Endothelial cell of umbilical vein (primary cell): ENCODE measurements around the gene ITGB2. TPM values are rescaled to one million over a fixed set of nuclear protein-coding genes. Genes with fewer than 3 reads are reported as not detected.
A peak's percentile ranks its signal among the peaks of the same experiment; 100 is the strongest.

ENCODE experiments used
- BruUV-seq: library from RNA; stranded (reverse); fragments of 400-500 nt; replicated peaks from 2 replicates; lab custom pipeline; 2021; lab: Mats Ljungman, UMichigan
- CTCF ChIA-PET: fragments of 300-600, 350-600 bp; sonication (Branson Sonifier 250); formaldehyde crosslinking; loops from one replicate; lab custom pipeline; 2021; ENCODE audit warnings: antibody characterized with exemption, inconsistent platforms; lab: Charles Lee
- POLR2A ChIA-PET: fragments of 300-600, 350-600 bp; sonication (Branson Sonifier 250); formaldehyde crosslinking; loops from one replicate; lab custom pipeline; 2021; ENCODE audit warnings: antibody characterized with exemption, inconsistent platforms; lab: Charles Lee
- DNase-seq: peaks from one replicate; pipeline ENCODE4 v3.0.0-alpha.2; 2011; ENCODE audit warnings: low read depth, low spot score
- FAIRE-seq: peaks from 2 replicates; lab custom pipeline; 2011; peaks lifted over from hg19 to GRCh38; lab: Jason Lieb, UNC
- H2AFZ ChIP-seq: 2 replicates; pipeline ENCODE4 v1.6.0; 2012; ENCODE audit warnings: low read depth, low read length, control low read depth, inconsistent platforms
- H3K27ac ChIP-seq: 2 replicates; pipeline ENCODE4 v1.5.1; 2011; ENCODE audit warnings: low read depth, mild to moderate bottlenecking, control low read depth, low read length, moderate library complexity; ENCODE audit not compliant: insufficient read depth
- H3K27me3 ChIP-seq, 2 experiments: 2 replicates each; pipeline versions ENCODE4 v1.6.0 to v1.6.1; 2011; ENCODE audit warnings: low read length in 2 of 2, mixed read lengths in 1 of 2; ENCODE audit not compliant: control insufficient read depth in 2 of 2, insufficient read depth in 2 of 2
- H3K36me3 ChIP-seq, 2 experiments: 2 replicates in 1 of 2; 3 replicates in 1 of 2; pipeline ENCODE4 v1.5.1; 2011; ENCODE audit warnings: low read length in 2 of 2, mild to moderate bottlenecking in 1 of 2, moderate library complexity in 1 of 2; ENCODE audit not compliant: control insufficient read depth in 2 of 2, insufficient read depth in 2 of 2; ENCODE audit errors: extremely low read depth in 1 of 2
- H3K4me1 ChIP-seq: 3 replicates; pipeline ENCODE4 v1.5.1; 2011; ENCODE audit warnings: mild to moderate bottlenecking, low read length; ENCODE audit not compliant: control insufficient read depth, insufficient read depth; ENCODE audit errors: extremely low read depth
- H3K4me2 ChIP-seq: 2 replicates; pipeline ENCODE4 v1.6.1; 2011; ENCODE audit warnings: low read length, control low read depth, mixed read lengths; ENCODE audit not compliant: insufficient read depth
- H3K4me3 ChIP-seq, 3 experiments: fragments of 200-600 bp in 1 of 3; sonication (generic), shearing (Covaris generic) in 1 of 3; replicated peaks in 1 of 3; 2 replicates each; pipeline ENCODE4 v1.5.1; 2011 to 2016; ENCODE audit warnings: control low read depth in 3 of 3, low read length in 3 of 3, mild to moderate bottlenecking in 2 of 3, inconsistent platforms in 1 of 3, low read depth in 1 of 3, moderate library complexity in 1 of 3; ENCODE audit not compliant: insufficient read depth in 1 of 3
- H3K79me2 ChIP-seq: 2 replicates; pipeline ENCODE4 v1.6.0; 2012; ENCODE audit warnings: low read length, inconsistent platforms; ENCODE audit not compliant: control insufficient read depth, insufficient read depth
- H3K9ac ChIP-seq: replicated peaks from 2 replicates; pipeline ENCODE3; 2011; ENCODE audit warnings: low read length, control low read depth; ENCODE audit not compliant: insufficient read depth; ENCODE audit errors: extremely low read depth
- H3K9me1 ChIP-seq: replicated peaks from 3 replicates; pipeline ENCODE4 v1.6.0; 2011; ENCODE audit warnings: mild to moderate bottlenecking, low read length; ENCODE audit not compliant: control insufficient read depth, insufficient read depth; ENCODE audit errors: extremely low read depth
- H3K9me3 ChIP-seq: replicated peaks from 2 replicates; pipeline ENCODE4 v1.5.1; 2012; ENCODE audit warnings: low read length, inconsistent platforms; ENCODE audit not compliant: control insufficient read depth, insufficient read depth
- H4K20me1 ChIP-seq: replicated peaks from 2 replicates; pipeline ENCODE3; 2011; ENCODE audit warnings: mild to moderate bottlenecking, low read length; ENCODE audit not compliant: control insufficient read depth, insufficient read depth; ENCODE audit errors: extremely low read depth
- CTCF ChIP-seq, 2 donors: IDR thresholded peaks; 1 replicate in 1 of 2; 2 replicates in 1 of 2; pipeline ENCODE4 v1.5.1; 2011; ENCODE audit warnings: low read length in 2 of 2, mild to moderate bottlenecking in 2 of 2, moderate library complexity in 2 of 2, control low read depth in 1 of 2, inconsistent platforms in 1 of 2, low read depth in 1 of 2; ENCODE audit not compliant: insufficient read depth in 1 of 2; ENCODE audit errors: extremely low read depth in 1 of 2
- EZH2 ChIP-seq: IDR thresholded peaks from 2 replicates; pipeline ENCODE4 v1.6.1; 2012; ENCODE audit warnings: borderline replicate concordance, low read depth, mild to moderate bottlenecking, moderate library complexity, low read length, inconsistent platforms; ENCODE audit not compliant: severe bottlenecking
- FOS ChIP-seq: IDR thresholded peaks from 2 replicates; pipeline ENCODE4 v1.6.1; 2011; ENCODE audit warnings: mild to moderate bottlenecking, low read length, moderate library complexity, borderline replicate concordance; ENCODE audit not compliant: insufficient read depth
- GATA2 ChIP-seq: IDR thresholded peaks from 2 replicates; pipeline ENCODE4 v1.7.0; 2011; ENCODE audit warnings: low read depth, mild to moderate bottlenecking, moderate library complexity, mixed read lengths, low read length; ENCODE audit not compliant: insufficient read length, insufficient read depth
- JUN ChIP-seq: IDR thresholded peaks from 2 replicates; pipeline ENCODE4 v1.6.1; 2011; ENCODE audit warnings: borderline replicate concordance, low read depth; ENCODE audit not compliant: insufficient read length, insufficient read depth
- MAX ChIP-seq: IDR thresholded peaks from 2 replicates; pipeline ENCODE4 v1.6.1; 2011; ENCODE audit not compliant: insufficient read depth, insufficient read length
- MYC ChIP-seq: IDR thresholded peaks from one replicate; pipeline ENCODE4 v1.6.1; 2011; ENCODE audit warnings: mild to moderate bottlenecking, low read depth, low read length
- POLR2A ChIP-seq: IDR thresholded peaks from 2 replicates; pipeline ENCODE4 v1.6.1; 2012; ENCODE audit warnings: low read depth, mild to moderate bottlenecking, control low read depth, low read length
- POLR2AphosphoS5 ChIP-seq: IDR thresholded peaks from 2 replicates; pipeline ENCODE4 v1.6.1; 2012; ENCODE audit warnings: low read depth, mild to moderate bottlenecking, control low read depth, low read length, moderate library complexity; ENCODE audit not compliant: insufficient read depth
- dilution Hi-C: fragments of 300-500 bp; cut with MboI; formaldehyde crosslinking; loops from one replicate; pipeline ENCODE4 v1.15.0; 2019; ENCODE audit warnings: low sequenced_read_pairs; ENCODE audit not compliant: extremely low pct_ligation_motif_present
- intact Hi-C: fragments of 100-400 bp; cut with micrococcal nuclease; formaldehyde crosslinking; loops from one replicate; pipeline ENCODE4 v1.10.0; 2022
- polyA plus RNA-seq, 4 experiments: library from polyadenylated mRNA; depleted of rRNA in 3 of 4; stranded (reverse) in 3 of 4; unstranded in 1 of 4; fragments of >200 nt; gene quantifications; 2 replicates each; pipeline versions ENCODE4 v1.2.1 to v1.2.3, GENCODE V29; 2011 to 2012; ENCODE audit warnings: missing spikeins in 1 of 4
- total RNA-seq: library from RNA; stranded (reverse); gene quantifications from 2 replicates; pipeline ENCODE4 v1.2.3, GENCODE V29; 2021

Gene ITGB2
- total and polyA plus RNA-seq, 2 donors (not counting 3 experiments of a cell fraction or from before 2014, with no cell fraction given), result 0.39 to 0.91 TPM

DNA sequence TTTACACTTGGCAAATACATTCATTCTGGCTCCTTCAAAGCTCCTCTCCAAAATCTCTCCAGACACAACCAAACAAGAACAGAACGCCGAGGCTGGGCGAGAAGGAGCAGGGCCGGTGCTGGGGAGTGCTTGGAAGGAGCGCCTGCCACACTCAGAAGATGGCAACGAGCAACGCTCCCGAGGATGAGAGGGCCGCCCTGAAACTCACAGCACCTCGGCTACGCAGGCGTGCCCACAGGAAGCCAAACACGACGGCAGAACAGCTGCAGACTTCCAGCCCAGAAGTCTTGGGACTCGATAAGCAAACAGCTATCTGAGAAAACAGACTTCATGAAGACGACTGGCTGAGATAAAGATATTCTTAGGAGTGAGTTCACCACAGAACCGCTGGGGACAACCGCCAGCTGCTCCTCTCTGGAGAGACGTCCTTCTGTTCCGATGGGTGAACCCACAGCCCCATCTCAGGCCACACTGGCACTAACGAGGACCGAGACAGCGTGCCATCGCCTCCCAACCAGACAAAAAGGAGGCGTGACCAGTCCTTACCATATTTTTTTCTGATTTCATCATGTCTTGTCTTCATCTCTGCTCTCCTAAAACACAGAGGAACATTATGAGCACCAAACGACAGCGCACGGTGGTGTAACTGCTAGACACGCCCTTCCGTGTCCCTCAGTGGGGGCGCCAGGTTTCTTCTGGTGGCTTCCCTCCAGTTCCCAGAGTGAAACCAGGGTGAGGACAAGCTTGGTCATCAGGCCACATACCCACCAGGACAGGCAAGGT lies 65.8 kb downstream of the ITGB2 start:
- intact Hi-C loops (no loop called here), dilution Hi-C loops (no loop called here)
- no peak overlapping the region for H2AFZ ChIP-seq
- TF ChIP-seq JUN, result no peak
- no peak for TF ChIP-seq MAX
- no peak for TF ChIP-seq CTCF (IDR thresholded peaks at IDR 0.05; ENCODE audit: extremely low read depth in 1 of 2, insufficient read depth in 1 of 2, low read depth in 1 of 2, low read length in 2 of 2)
- TF ChIP-seq MYC, result no peak
- TF ChIP-seq FOS, result no peak
- no peak for TF ChIP-seq GATA2
- no peak for TF ChIP-seq POLR2A
- no peak for TF ChIP-seq POLR2AphosphoS5
- TF ChIP-seq EZH2, result no peak
- no peaks in the 10 kb centered on the region for H3K9me1 ChIP-seq
- ChIA-PET POLR2A (no interaction called here), CTCF (no interaction called here)
- DNase-seq (no peak), FAIRE-seq (peak; percentile 8)
- H4K20me1 ChIP-seq, result peaks cover 7% of the 10 kb centered on the region
- no peak overlapping the region for H3K4me3 ChIP-seq
- H3K36me3 ChIP-seq, result peaks cover 42 to 68% of the 10 kb centered on the region in 2 experiments
- H3K4me1 ChIP-seq, result no peaks in the 10 kb centered on the region
- no peaks in the 10 kb centered on the region for H3K9me3 ChIP-seq
- no TSS peak for BruUV-seq
- no peaks in the 10 kb centered on the region for H3K27me3 ChIP-seq
- H3K79me2 ChIP-seq, result peaks cover 74% of the 10 kb centered on the region
- H3K27ac ChIP-seq, result no peak overlapping the region
- no peak overlapping the region for H3K9ac ChIP-seq
- H3K4me2 ChIP-seq, result no peak overlapping the region
